Activated T-cell treated with anti-CD3 and anti-CD28 coated beads, Interleukin-2, amount 50 U/mL, for 24 hours (primary cell): Measurements from ENCODE around the gene INHBB.

Source experiments
- DNase-seq: peaks from one replicate; pipeline ENCODE4 v3.0.0-alpha.2; 2020
- H3K27ac Mint-ChIP-seq: 2 replicates; pipeline ENCODE4 v1.8.0; 2020; ENCODE audit warnings: mild to moderate bottlenecking, mixed read lengths
- H3K27me3 Mint-ChIP-seq: 2 replicates; pipeline ENCODE4 v1.8.0; 2020; ENCODE audit warnings: mixed read lengths
- H3K36me3 Mint-ChIP-seq: 2 replicates; pipeline ENCODE4 v1.8.0; 2020; ENCODE audit warnings: low read depth, mixed read lengths
- H3K4me1 Mint-ChIP-seq: 2 replicates; pipeline ENCODE4 v1.8.0; 2020; ENCODE audit warnings: low read depth, mixed read lengths
- H3K4me3 Mint-ChIP-seq: 2 replicates; pipeline ENCODE4 v1.8.0; 2020; ENCODE audit warnings: mild to moderate bottlenecking, moderate library complexity, mixed read lengths
- H3K9me3 Mint-ChIP-seq: 2 replicates; pipeline ENCODE4 v1.8.0; 2020; ENCODE audit warnings: mixed read lengths

INHBB gene

DNA sequence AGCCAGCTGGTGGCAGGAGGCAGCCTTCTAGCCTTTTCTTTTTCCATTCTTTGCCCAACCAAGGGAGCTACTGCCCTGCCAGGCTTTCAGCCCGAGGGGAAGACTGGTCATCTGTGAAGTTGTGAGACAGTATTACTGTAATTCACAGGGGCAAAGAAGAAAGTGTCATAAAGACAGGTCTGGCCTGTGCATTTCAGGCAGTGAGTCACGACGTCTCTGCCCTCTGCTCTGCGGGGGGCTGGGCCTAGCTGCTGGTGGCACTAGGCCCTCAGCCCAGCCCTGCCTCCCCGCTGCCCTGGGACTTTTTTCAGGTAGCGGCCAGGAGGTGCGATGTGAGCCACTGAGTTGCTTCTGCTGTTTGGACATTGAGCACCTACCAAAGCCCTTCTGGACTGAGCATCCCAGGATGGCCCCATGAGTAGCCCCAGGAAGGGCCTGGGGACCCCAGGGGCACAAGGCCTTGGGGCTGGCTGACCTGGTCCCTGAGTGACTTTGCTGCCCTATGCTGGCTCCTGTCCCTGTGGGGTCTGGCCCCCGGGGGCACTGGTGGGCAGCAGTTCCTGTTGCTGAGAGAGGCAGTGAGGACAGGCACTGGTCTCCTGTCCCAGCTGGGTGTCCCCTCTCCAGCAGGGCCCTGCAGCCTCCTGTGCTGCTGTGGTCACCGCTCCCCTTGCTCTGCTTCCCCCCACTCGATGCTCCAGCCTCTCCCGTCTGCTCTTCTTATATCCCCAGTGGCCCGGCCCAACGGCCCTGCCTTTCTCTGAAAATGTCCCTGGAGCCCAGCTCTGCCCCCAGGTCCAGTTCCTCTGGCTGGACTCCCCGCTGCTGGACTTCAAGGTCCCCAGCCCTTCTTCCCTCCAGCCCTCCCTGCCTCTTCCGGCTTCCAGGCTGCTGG lies 7.0 kb downstream of the INHBB start:
- H3K27me3 Mint-ChIP-seq, result peaks cover 31% of the 10 kb centered on the region
- H3K27ac Mint-ChIP-seq, result no peak overlapping the region
- DNase-seq, result no peak
- H3K4me1 Mint-ChIP-seq, result no peaks in the 10 kb centered on the region
- no peaks in the 10 kb centered on the region for H3K9me3 Mint-ChIP-seq
- no peak overlapping the region for H3K4me3 Mint-ChIP-seq
- H3K36me3 Mint-ChIP-seq, result no peaks in the 10 kb centered on the region

DNA sequence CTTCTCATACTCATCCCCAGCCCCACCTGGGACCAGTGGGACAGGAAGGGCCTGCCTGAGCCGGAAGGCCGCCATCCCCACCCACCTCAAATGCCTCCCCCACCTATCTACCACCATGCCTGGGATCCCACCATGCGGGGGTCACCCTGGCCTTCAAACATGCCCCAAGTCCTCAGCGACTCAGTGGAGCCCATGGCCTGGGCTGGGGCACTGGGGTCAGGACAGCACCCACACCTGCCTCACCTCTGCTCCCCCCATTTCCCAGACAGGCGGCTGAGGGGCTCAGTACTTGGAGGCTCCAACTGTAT lies 7.6 kb downstream of the INHBB start:
- DNase-seq, result no peak
- Mint-ChIP-seq H3K36me3 (no peaks in the 10 kb centered on the region), H3K4me3 (no peak overlapping the region), H3K27me3 (peaks cover 25% of the 10 kb centered on the region), H3K4me1 (no peaks in the 10 kb centered on the region), H3K9me3 (no peaks in the 10 kb centered on the region), H3K27ac (no peak overlapping the region)

DNA sequence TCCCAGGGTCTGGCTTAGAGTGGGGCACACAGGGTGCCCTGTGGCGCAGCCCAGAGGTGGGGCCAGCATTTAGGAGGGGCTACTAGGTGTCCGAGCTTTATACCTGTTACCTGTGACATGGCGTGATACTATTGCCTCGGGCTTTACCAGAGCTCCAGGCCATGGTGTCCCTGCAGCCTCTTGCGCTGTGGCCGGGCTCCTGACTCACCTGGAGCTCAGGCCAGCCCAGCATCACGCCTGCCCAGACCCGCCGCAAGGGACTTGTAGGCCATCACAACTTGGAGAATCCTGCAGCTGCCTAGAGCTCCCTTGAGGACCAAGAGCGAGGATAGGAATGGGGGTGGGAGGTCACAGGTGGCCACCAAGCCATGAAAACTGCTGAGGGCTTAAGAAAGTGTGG lies 8.0 kb downstream of the INHBB start:
- Mint-ChIP-seq H3K27ac (no peak overlapping the region), H3K36me3 (no peaks in the 10 kb centered on the region), H3K4me1 (no peaks in the 10 kb centered on the region), H3K4me3 (no peak overlapping the region), H3K9me3 (no peaks in the 10 kb centered on the region), H3K27me3 (peaks cover 22% of the 10 kb centered on the region)
- DNase-seq, result no peak

DNA sequence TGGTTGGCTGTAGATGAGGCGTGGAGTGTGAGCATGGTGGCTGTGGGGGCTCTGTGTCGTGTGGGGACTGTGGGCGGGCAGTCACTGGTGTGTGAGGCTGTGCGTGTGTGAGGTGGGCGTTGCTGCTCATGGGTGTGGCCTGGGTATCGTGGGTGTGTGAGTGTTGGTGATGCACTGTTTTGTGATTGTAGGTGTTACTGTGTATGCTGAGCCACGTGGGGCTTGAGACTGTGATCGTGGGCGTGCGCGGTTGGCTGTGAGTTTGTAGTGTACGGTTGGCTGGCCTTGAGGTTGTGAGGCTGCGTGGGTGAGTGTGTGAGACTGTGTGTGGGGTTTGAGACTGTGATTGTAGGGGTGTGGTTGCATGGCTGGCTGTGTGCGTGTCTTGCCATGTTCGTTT lies 8.5 kb downstream of the INHBB start:
- no peak for DNase-seq
- H3K36me3 Mint-ChIP-seq, result no peaks in the 10 kb centered on the region
- peaks cover 16% of the 10 kb centered on the region for H3K27me3 Mint-ChIP-seq
- no peaks in the 10 kb centered on the region for H3K4me1 Mint-ChIP-seq
- no peak overlapping the region for H3K4me3 Mint-ChIP-seq
- H3K27ac Mint-ChIP-seq, result no peak overlapping the region
- no peaks in the 10 kb centered on the region for H3K9me3 Mint-ChIP-seq

DNA sequence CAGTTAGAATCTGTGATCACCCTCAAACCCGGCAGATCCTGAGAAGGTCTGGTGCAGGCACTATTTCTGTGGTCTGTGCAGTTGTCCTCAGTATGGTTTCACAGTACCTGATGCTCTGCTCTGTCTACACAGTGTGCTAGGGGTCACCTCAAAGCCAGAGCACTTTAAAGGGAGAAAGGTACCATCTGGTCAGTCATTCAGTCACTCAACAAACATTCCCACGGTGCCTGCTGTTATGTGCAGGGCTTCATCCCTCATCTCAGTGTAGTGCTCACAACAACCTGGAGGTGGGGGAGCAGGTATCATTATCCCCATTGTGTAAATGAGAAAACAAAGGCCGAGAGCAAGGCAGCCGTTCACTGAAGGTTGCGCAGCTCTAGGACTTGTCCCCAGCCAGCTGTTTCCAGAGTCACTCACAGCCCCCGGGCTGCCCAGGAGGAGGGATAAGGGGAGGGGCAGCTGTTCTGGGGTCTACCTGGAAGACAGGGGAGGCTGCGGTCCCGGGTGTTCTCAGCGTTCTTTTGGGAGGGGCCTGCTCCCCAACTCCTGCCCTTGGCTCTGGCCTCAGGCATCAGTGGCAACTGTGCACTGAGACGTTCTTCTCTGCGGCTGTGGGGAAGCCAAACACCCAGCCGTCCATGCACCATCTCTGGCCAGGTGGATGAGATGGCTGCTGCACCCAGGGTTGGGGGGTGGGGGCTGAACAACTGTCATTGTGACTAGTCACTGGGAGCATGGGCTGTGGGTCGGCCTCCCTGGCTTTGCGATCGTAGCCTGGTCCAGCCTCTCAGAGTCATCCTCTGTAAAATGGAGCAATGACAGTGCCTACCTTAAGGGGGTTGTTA lies 9.2 kb downstream of the INHBB start:
- DNase-seq, result no peak
- peaks cover 11% of the 10 kb centered on the region for H3K27me3 Mint-ChIP-seq
- no peaks in the 10 kb centered on the region for H3K9me3 Mint-ChIP-seq
- no peak overlapping the region for H3K4me3 Mint-ChIP-seq
- no peaks in the 10 kb centered on the region for H3K36me3 Mint-ChIP-seq
- no peaks in the 10 kb centered on the region for H3K4me1 Mint-ChIP-seq
- H3K27ac Mint-ChIP-seq, result no peak overlapping the region

DNA sequence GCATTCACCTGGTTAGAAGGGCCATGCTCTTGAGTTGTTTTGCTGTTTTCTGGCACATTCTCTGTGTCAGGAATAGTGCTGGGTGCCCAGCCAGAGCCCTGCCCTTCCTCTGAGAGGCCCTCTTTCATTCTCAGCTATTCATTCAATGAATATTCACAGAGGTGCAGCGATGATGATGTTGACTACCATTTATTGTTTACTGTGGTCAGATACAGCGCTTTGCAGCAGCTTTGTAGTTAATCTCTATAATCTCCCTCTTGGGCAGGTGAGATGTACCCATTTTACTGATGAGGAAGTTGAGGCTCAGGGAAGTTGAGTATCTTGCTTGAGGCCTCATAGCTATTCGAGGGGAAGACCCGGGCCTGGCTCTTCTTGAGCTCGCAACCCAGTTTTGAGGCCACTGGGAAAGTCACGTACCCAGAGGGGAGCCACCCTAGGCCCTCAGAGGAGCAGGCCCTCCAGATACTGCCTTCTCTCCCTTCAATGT lies 9.9 kb downstream of the INHBB start:
- peaks cover 6% of the 10 kb centered on the region for H3K27me3 Mint-ChIP-seq
- H3K4me3 Mint-ChIP-seq, result no peak overlapping the region
- no peaks in the 10 kb centered on the region for H3K4me1 Mint-ChIP-seq
- H3K36me3 Mint-ChIP-seq, result no peaks in the 10 kb centered on the region
- H3K27ac Mint-ChIP-seq, result no peak overlapping the region
- H3K9me3 Mint-ChIP-seq, result no peaks in the 10 kb centered on the region
- DNase-seq, result no peak

DNA sequence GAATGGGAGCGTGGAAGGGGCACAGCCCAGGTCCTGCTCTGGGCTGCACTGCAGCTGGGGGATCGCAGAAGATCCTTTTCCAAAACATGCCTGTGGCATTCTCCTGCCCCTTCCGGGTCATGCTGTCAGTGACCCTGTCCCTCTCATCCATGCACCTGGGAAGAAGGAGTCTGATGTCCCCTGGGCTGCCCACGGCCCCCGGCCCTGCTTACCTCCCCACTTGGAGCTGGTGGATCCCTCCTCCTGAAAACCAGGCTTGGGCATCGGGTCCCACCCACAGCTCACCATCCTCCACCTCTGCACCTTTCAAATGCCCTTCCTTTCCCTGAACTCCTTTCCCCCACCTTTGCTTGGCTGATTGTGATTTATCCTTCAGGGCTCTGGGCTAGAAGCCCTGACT lies 11.8 kb downstream of the INHBB start:
- Mint-ChIP-seq H3K4me3 (no peak overlapping the region), H3K27ac (no peak overlapping the region), H3K4me1 (no peaks in the 10 kb centered on the region), H3K36me3 (no peaks in the 10 kb centered on the region), H3K9me3 (no peaks in the 10 kb centered on the region), H3K27me3 (peaks cover 6% of the 10 kb centered on the region)
- no peak for DNase-seq

DNA sequence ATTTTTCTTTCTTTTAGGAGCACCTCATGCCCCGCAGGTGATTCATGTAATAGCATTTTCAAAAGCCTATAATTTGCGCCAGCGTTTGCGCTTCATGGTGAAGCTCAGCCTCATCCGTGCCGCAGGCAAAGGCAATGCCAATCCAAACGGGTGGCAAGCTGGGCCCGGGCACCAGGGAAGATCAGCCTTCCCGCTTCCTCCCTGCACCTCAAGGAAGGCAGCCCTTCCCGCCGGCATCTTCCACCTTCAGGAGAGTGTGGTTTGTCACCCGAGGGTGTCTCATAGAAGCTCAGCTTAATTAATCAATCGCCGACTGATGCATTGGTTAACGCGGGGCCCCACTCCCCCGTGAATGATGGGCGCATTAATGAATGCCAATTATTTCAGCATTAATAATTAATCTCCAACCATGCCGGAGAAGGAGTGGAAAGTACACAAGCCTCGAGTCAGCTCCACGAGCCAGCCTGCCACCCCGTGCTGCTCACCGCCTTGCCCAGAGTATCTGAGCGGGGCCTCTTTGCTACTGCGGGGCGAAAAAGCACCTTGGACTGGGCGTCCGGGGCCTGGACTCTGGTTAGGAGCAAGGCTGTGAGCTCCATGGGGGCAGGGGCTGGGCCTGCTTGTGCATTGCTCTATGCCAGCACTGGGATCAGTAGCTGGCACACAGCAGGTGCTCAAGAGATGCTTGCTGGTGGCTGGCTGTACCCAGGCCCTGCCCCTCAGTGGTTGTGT lies 13.0 kb downstream of the INHBB start:
- no peaks in the 10 kb centered on the region for H3K9me3 Mint-ChIP-seq
- H3K4me1 Mint-ChIP-seq, result no peaks in the 10 kb centered on the region
- H3K27ac Mint-ChIP-seq, result no peak overlapping the region
- no peak for DNase-seq
- no peak overlapping the region for H3K4me3 Mint-ChIP-seq
- no peaks in the 10 kb centered on the region for H3K36me3 Mint-ChIP-seq
- H3K27me3 Mint-ChIP-seq, result peaks cover 6% of the 10 kb centered on the region

DNA sequence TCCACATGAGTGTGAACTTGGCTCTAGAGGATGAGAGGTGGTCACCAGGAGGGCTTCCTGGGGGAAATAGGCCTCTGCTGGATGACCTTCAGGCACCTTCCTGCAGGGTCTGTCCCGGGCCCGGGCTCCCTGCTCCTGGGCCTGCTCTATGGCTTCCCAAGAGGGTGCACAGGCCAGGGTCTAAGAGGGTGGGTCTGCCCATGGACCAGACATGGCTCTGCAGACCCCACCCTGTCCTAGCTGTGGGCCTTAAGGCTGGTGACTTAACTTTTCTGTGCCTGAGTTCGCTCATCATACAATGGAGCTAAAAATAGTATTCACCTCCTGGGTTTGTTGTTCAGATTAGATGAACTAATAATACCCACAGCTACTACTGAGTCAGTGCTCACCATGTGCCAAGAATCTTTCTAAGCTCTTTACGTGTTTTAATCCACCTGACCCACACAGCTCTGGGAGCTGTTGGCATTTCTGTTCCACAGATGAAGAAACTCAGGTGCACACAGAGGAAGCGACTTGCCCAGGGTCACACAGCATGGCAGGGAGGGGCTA lies 14.4 kb downstream of the INHBB start:
- no peaks in the 10 kb centered on the region for H3K9me3 Mint-ChIP-seq
- H3K27ac Mint-ChIP-seq, result no peak overlapping the region
- H3K4me3 Mint-ChIP-seq, result no peak overlapping the region
- peaks cover 2% of the 10 kb centered on the region for H3K27me3 Mint-ChIP-seq
- H3K4me1 Mint-ChIP-seq, result no peaks in the 10 kb centered on the region
- no peak for DNase-seq
- no peaks in the 10 kb centered on the region for H3K36me3 Mint-ChIP-seq

DNA sequence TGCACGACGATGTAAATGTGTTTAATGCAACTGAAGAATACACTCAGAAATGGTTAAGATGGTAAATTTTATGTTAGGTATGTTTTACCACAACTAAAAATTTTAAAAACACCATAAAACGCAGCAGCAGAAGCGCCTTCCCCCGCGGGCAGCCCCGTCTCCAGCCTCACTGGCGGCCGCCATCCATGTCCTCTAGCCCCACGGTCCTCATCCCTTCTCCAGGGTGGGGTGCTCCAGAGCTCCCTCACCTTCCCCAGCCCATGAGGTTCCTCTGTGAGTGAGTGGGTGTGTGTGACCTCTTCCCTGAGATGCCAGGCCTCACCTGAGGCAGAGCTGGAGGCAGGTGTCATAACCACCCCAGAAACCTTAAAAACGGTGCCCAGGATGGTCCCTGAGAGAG lies 17.0 kb downstream of the INHBB start:
- Mint-ChIP-seq H3K36me3 (no peaks in the 10 kb centered on the region), H3K4me3 (no peak overlapping the region)

DNA sequence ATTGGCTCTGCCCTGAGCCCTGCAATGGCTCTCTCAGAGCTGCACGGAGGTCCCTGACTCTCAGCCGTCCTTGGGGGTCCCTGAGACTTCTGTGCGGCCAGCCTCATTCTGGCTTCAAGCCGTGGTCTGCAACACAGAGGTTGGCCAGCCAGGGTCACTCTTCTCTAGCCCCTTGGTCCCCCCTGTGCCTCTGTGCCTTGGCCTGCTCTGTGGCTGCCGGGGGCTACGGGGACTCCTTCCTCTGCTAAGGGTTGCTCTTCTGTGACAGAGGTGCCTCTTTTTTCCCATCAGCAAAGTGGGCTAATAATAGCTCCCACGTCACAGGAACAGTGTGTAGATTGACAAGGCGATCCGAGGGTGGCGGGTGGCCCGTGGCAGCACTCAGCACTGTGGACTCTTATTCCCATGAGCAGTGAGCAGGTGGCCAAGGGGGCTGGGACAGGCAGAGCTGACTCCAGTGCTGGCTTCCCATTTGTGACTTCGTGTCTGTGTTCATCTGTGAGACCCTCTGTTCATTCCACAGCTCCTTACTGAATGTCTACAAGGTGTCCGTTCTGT lies 19.4 kb downstream of the INHBB start:
- Mint-ChIP-seq H3K27me3 (no peaks in the 10 kb centered on the region), H3K4me3 (no peak overlapping the region), H3K9me3 (no peaks in the 10 kb centered on the region), H3K27ac (no peak overlapping the region), H3K4me1 (no peaks in the 10 kb centered on the region), H3K36me3 (no peaks in the 10 kb centered on the region)
- no peak for DNase-seq

More for the DNA sequence above, 17.0 kb downstream of the INHBB start:
- H3K9me3 Mint-ChIP-seq, result no peaks in the 10 kb centered on the region
- H3K27me3 Mint-ChIP-seq, result peaks cover 2% of the 10 kb centered on the region
- no peak overlapping the region for H3K27ac Mint-ChIP-seq
- no peak for DNase-seq
- H3K4me1 Mint-ChIP-seq, result no peaks in the 10 kb centered on the region

DNA sequence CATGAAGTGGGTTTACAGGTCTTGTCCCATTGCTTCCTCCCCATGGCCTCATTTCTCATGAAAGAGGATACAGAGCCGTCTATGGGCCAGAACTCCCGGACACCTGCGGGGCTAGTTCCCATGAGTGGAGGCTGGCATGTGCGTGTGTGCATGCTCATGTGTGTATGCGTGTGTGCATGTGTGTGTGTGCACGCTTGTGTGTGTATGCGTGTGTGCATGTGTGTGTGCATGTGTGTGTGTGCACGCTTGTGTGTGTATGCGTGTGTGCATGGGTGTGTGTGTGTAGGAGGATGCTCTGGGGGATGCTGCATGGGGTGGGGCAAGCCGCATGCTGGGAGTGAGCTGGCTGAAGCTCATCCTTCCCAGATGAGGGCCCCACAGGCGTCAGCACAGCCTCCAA lies 20.8 kb downstream of the INHBB start:
- no peak for DNase-seq
- H3K4me1 Mint-ChIP-seq, result no peaks in the 10 kb centered on the region

DNA sequence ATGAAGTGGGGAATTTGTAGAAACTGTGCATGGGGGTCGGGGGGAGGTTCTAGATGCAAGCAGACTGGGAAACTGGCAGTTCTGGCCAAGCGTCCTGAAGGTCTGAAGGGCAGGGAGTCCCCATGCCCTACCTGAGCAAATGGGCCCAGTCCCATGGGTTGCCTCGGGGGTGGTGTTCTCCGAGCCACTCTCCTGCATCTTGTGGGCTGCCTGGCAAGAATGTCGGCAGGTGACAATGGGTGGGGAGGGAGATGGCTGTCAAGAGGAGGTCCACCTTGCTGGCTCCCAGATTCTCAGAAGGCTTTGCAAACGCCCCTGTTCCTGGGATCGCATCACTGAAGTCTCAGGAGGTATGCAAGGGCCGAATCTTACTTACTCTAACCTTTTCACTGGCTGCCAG lies 21.3 kb downstream of the INHBB start:
- no peak overlapping the region for H3K4me3 Mint-ChIP-seq
- no peaks in the 10 kb centered on the region for H3K9me3 Mint-ChIP-seq
- H3K27ac Mint-ChIP-seq, result no peak overlapping the region
- peaks cover 2% of the 10 kb centered on the region for H3K27me3 Mint-ChIP-seq
- no peaks in the 10 kb centered on the region for H3K36me3 Mint-ChIP-seq
- no peak for DNase-seq
- H3K4me1 Mint-ChIP-seq, result no peaks in the 10 kb centered on the region

More for the DNA sequence above, 20.8 kb downstream of the INHBB start:
- no peak overlapping the region for H3K27ac Mint-ChIP-seq
- H3K36me3 Mint-ChIP-seq, result no peaks in the 10 kb centered on the region
- no peak overlapping the region for H3K4me3 Mint-ChIP-seq
- H3K9me3 Mint-ChIP-seq, result no peaks in the 10 kb centered on the region
- no peaks in the 10 kb centered on the region for H3K27me3 Mint-ChIP-seq

DNA sequence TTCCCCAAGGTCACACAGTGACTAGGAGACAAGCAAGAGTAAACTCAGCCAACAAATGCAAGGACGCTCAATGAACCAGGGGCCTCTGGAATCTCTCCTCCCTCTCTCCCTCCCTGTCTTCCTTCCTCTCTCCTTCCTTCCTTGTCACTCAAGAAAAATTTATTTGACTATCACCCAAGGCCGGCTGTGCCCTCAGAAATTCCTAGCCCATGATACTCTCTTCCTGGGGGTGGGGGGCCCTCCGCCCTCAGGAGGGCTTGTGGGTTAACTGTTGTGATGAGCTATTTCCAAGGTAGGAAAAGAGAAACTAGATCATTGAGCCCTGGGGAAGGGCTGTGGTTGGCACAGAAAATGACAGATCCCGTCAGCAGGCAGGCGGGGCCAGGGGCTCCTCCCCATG lies 21.7 kb downstream of the INHBB start:
- DNase-seq, result no peak
- H3K27ac Mint-ChIP-seq, result no peak overlapping the region
- H3K27me3 Mint-ChIP-seq, result peaks cover 3% of the 10 kb centered on the region

More for the DNA sequence above, 21.7 kb downstream of the INHBB start:
- no peaks in the 10 kb centered on the region for H3K4me1 Mint-ChIP-seq
- no peak overlapping the region for H3K4me3 Mint-ChIP-seq
- no peaks in the 10 kb centered on the region for H3K9me3 Mint-ChIP-seq
- H3K36me3 Mint-ChIP-seq, result no peaks in the 10 kb centered on the region
